H9 (cell line): ENCODE data around the gene TMEM271. TPM values are rescaled to one million over a fixed set of nuclear protein-coding genes. Genes with fewer than 3 reads are reported as not detected.

Experiments
- DNase-seq: peaks from one replicate; pipeline ENCODE4 v3.0.0-alpha.2; 2017
- H2AFZ ChIP-seq: one replicate; pipeline ENCODE4 v1.6.1; 2013; ENCODE audit warnings: mild to moderate bottlenecking, low read length, control low read depth, moderate library complexity
- H2AK5ac ChIP-seq: 2 replicates; pipeline ENCODE4 v1.6.1; 2013; ENCODE audit warnings: low read length, control low read depth, mixed read lengths; ENCODE audit not compliant: insufficient read length
- H2BK120ac ChIP-seq: one replicate; pipeline ENCODE4 v1.6.1; 2013; ENCODE audit warnings: low read depth, mild to moderate bottlenecking, low read length, control low read depth, inconsistent platforms; ENCODE audit not compliant: poor library complexity, severe bottlenecking
- H2BK12ac ChIP-seq: 2 replicates; pipeline ENCODE4 v1.6.1; 2013; ENCODE audit warnings: low read length, control low read depth, mixed read lengths, low read depth; ENCODE audit not compliant: insufficient read length
- H2BK15ac ChIP-seq: 2 replicates; pipeline ENCODE4 v1.6.1; 2013; ENCODE audit warnings: low read depth, low read length, control low read depth
- H2BK20ac ChIP-seq: one replicate; pipeline ENCODE4 v1.6.1; 2013; ENCODE audit warnings: low read depth, mild to moderate bottlenecking, low read length, control low read depth, inconsistent platforms; ENCODE audit not compliant: poor library complexity, severe bottlenecking
- H2BK5ac ChIP-seq: 2 replicates; pipeline ENCODE4 v1.6.1; 2013; ENCODE audit warnings: low read length, control low read depth, mixed read lengths; ENCODE audit not compliant: insufficient read length
- H3K14ac ChIP-seq: 2 replicates; pipeline ENCODE4 v1.6.1; 2013; ENCODE audit warnings: low read length, control low read depth; ENCODE audit not compliant: insufficient read depth
- H3K18ac ChIP-seq: 2 replicates; pipeline ENCODE4 v1.6.1; 2013; ENCODE audit warnings: low read depth, mild to moderate bottlenecking, mixed read lengths, low read length, control low read depth; ENCODE audit not compliant: insufficient read length
- H3K23ac ChIP-seq: 2 replicates; pipeline ENCODE4 v1.6.1; 2013; ENCODE audit warnings: low read length, control low read depth, mixed read lengths, low read depth; ENCODE audit not compliant: insufficient read length
- H3K23me2 ChIP-seq: 2 replicates; pipeline ENCODE4 v1.6.1; 2013; ENCODE audit warnings: low read depth, mild to moderate bottlenecking, mixed read lengths, low read length, control low read depth; ENCODE audit not compliant: insufficient read length, poor library complexity, severe bottlenecking
- H3K27ac ChIP-seq: 2 replicates; pipeline ENCODE4 v1.5.1; 2013; ENCODE audit warnings: low read length, control low read depth, mixed read lengths, low read depth; ENCODE audit not compliant: insufficient read length
- H3K27me3 ChIP-seq: 2 replicates; pipeline ENCODE4 v1.6.1; 2013; ENCODE audit warnings: low read length, control low read depth, inconsistent platforms; ENCODE audit not compliant: insufficient read depth
- H3K4ac ChIP-seq: 2 replicates; pipeline ENCODE4 v1.6.1; 2013; ENCODE audit warnings: low read depth, mild to moderate bottlenecking, control low read depth, inconsistent platforms, low read length, moderate library complexity
- H3K4me1 ChIP-seq: 2 replicates; pipeline ENCODE4 v1.6.1; 2013; ENCODE audit warnings: low read length, control low read depth, inconsistent platforms; ENCODE audit not compliant: insufficient read depth
- H3K4me2 ChIP-seq: 2 replicates; pipeline ENCODE4 v1.6.1; 2013; ENCODE audit warnings: low read length, control low read depth, mixed read lengths; ENCODE audit not compliant: insufficient read length, insufficient read depth
- H3K56ac ChIP-seq: 2 replicates; pipeline ENCODE4 v1.6.1; 2013; ENCODE audit warnings: low read depth, mild to moderate bottlenecking, mixed read lengths, low read length, control low read depth; ENCODE audit not compliant: insufficient read length
- H3K79me1 ChIP-seq: 2 replicates; pipeline ENCODE4 v1.6.1; 2013; ENCODE audit warnings: low read depth, mild to moderate bottlenecking, moderate library complexity, low read length, control low read depth, inconsistent platforms; ENCODE audit not compliant: insufficient read depth, poor library complexity, severe bottlenecking
- H3K79me2 ChIP-seq: 2 replicates; pipeline ENCODE4 v1.6.1; 2013; ENCODE audit warnings: low read length, control low read depth, inconsistent platforms; ENCODE audit not compliant: insufficient read depth
- H3K9ac ChIP-seq: 2 replicates; pipeline ENCODE4 v1.6.1; 2013; ENCODE audit warnings: low read length, control low read depth, mixed read lengths; ENCODE audit not compliant: insufficient read length; ENCODE audit errors: extremely low read depth
- H3K9me3 ChIP-seq: one replicate; pipeline ENCODE4 v1.6.1; 2013; ENCODE audit warnings: low read depth, low read length, inconsistent platforms; ENCODE audit not compliant: control insufficient read depth
- H3T11ph ChIP-seq: one replicate; pipeline ENCODE4 v1.6.1; 2013; ENCODE audit warnings: mild to moderate bottlenecking, low read length, control low read depth, inconsistent platforms
- H4K20me1 ChIP-seq: one replicate; pipeline ENCODE4 v1.6.1; 2013; ENCODE audit not compliant: control insufficient read depth, insufficient read length, insufficient read depth
- H4K5ac ChIP-seq: 2 replicates; pipeline ENCODE4 v1.6.1; 2013; ENCODE audit warnings: low read depth, mild to moderate bottlenecking, mixed read lengths, low read length, control low read depth; ENCODE audit not compliant: insufficient read length
- H4K8ac ChIP-seq: replicated peaks from 2 replicates; pipeline ENCODE4 v1.6.1; 2013; ENCODE audit warnings: low read length, control low read depth, mixed read lengths, low read depth; ENCODE audit not compliant: insufficient read length
- H4K91ac ChIP-seq: 2 replicates; pipeline ENCODE4 v1.6.1; 2013; ENCODE audit warnings: low read depth, mild to moderate bottlenecking, moderate library complexity, mixed read lengths, low read length, control low read depth; ENCODE audit not compliant: insufficient read length
- H3K27ac Mint-ChIP-seq, 3 experiments: 2 replicates in 2 of 3; 3 replicates in 1 of 3; pipeline ENCODE4 v1.8.0; 2020 to 2021; ENCODE audit warnings: mixed read lengths in 3 of 3, mild to moderate bottlenecking in 1 of 3, moderate library complexity in 1 of 3
- H3K27me3 Mint-ChIP-seq: 2 replicates; pipeline ENCODE4 v1.8.0; 2021; ENCODE audit warnings: low read depth, mild to moderate bottlenecking, moderate library complexity, mixed read lengths
- H3K36me3 Mint-ChIP-seq, 3 experiments: 2 replicates in 2 of 3; 3 replicates in 1 of 3; pipeline ENCODE4 v1.8.0; 2020 to 2021; ENCODE audit warnings: low read depth in 3 of 3, mixed read lengths in 3 of 3; ENCODE audit not compliant: insufficient read depth in 1 of 3
- H3K4me1 Mint-ChIP-seq, 2 experiments: 2 replicates each; pipeline ENCODE4 v1.8.0; 2020; ENCODE audit warnings: mixed read lengths in 2 of 2
- H3K4me3 Mint-ChIP-seq, 2 experiments: 2 replicates in 1 of 2; 3 replicates in 1 of 2; pipeline ENCODE4 v1.8.0; 2020 to 2021; ENCODE audit warnings: mild to moderate bottlenecking in 2 of 2, mixed read lengths in 2 of 2, moderate library complexity in 1 of 2
- H3K9me3 Mint-ChIP-seq, 2 experiments: 2 replicates in 1 of 2; 3 replicates in 1 of 2; pipeline ENCODE4 v1.8.0; 2020; ENCODE audit warnings: mild to moderate bottlenecking in 2 of 2, mixed read lengths in 2 of 2, moderate library complexity in 1 of 2
- WGBS: extraction: QIAGEN DNeasy Blood & Tissue Kit; methylation state at CpG from one replicate; pipeline ENCODE4 v1.1.7; 2013; ENCODE audit warnings: missing lambda C conversion rate, low lambda C conversion rate, mixed read lengths; ENCODE audit not compliant: insufficient read length; ENCODE audit errors: extremely low coverage; 5-methylcytosine and 5-hydroxymethylcytosine counted together
- total RNA-seq: library from RNA; stranded (reverse); gene quantifications from 2 replicates; pipeline ENCODE4 v1.2.1, GENCODE V29; 2021
- TF ChIP-seq, protein P1 (sequence below): fragments of 200-600 bp; sonication (generic); conservative IDR thresholded peaks from 3 replicates; pipeline ENCODE4 v1.8.0; 2021; ENCODE audit warnings: antibody characterized with exemption, mild to moderate bottlenecking

The TMEM271 gene
- total RNA-seq, 1 experiment from 2014 or later, result 0.09 TPM

DNA sequence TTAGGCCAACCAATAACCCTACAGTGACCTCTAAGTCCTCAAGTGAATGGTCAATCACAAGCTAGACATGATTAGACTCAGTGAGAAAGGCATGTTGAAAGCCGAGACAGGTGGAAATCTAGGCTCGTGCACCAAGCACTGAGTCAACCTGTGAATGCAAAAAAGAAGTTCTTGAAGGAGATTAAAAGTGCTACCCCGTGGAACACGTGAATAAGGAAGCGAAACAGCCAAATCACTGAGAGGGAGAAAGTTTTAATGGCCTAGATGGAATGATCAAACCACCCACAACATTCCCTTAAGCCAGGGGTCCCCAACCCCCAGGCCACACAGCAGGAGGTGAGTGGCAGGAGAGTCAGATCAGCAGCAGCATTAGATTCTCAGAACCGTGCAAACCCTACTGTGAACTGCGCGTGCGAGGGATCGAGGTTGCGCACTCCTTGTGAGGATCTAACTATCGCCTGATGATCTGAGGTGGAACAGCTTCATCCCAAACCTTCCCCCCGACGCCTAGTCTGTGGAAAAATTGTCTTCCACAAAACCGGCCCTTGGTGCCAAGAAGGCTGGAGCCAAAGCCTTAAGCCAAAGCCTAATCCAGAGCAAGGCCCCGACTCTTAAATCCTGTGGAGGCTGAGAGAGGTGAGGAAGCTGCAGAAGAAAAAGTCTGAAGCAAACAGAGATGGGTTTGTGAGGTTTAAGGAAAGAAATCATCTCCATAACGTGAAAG is 29.8 kb upstream of the TMEM271 start:
- no peak for DNase-seq
- Histone ChIP-seq H3K79me2 (no peaks in the 10 kb centered on the region), H3K9me3 (no peaks in the 10 kb centered on the region), H3K79me1 (no peaks in the 10 kb centered on the region), H3K56ac (no peak overlapping the region), H3K4ac (no peak overlapping the region), H2BK20ac (no peak overlapping the region), H4K20me1 (peaks cover 3% of the 10 kb centered on the region), H3K27me3 (no peaks in the 10 kb centered on the region; the same call in 1 of the 2 replicates), H4K5ac (no peak overlapping the region), H3K23me2 (no peaks in the 10 kb centered on the region), H3K4me2 (no peak overlapping the region), H4K91ac (no peak overlapping the region), H3K23ac (no peak overlapping the region), H3K27ac (no peak overlapping the region), H2BK120ac (no peak overlapping the region), H3K4me1 (no peaks in the 10 kb centered on the region), H2BK15ac (no peak overlapping the region), H2BK5ac (no peak overlapping the region), H3K18ac (no peak overlapping the region), H2AFZ (no peak overlapping the region), H3K9ac (no peak overlapping the region), H2BK12ac (no peak overlapping the region), H3T11ph (no peak overlapping the region), H4K8ac (no peak overlapping the region), H3K14ac (no peak overlapping the region), H2AK5ac (no peak overlapping the region)
- Mint-ChIP-seq H3K9me3 (peaks cover 4 to 5% of the 10 kb centered on the region in 2 experiments; a peak in 3 of 5 replicates), H3K27ac (no peak overlapping the region), H3K4me3 (no peak overlapping the region), H3K4me1 (peaks cover 2 to 9% of the 10 kb centered on the region in 2 experiments; a peak in 2 of 4 replicates), H3K36me3 (no peaks in the 10 kb centered on the region), H3K27me3 (peaks cover 42% of the 10 kb centered on the region)
- no CpG with 5 or more reads among the region's 17 CpGs for WGBS
- TF ChIP-seq, protein P1, sequence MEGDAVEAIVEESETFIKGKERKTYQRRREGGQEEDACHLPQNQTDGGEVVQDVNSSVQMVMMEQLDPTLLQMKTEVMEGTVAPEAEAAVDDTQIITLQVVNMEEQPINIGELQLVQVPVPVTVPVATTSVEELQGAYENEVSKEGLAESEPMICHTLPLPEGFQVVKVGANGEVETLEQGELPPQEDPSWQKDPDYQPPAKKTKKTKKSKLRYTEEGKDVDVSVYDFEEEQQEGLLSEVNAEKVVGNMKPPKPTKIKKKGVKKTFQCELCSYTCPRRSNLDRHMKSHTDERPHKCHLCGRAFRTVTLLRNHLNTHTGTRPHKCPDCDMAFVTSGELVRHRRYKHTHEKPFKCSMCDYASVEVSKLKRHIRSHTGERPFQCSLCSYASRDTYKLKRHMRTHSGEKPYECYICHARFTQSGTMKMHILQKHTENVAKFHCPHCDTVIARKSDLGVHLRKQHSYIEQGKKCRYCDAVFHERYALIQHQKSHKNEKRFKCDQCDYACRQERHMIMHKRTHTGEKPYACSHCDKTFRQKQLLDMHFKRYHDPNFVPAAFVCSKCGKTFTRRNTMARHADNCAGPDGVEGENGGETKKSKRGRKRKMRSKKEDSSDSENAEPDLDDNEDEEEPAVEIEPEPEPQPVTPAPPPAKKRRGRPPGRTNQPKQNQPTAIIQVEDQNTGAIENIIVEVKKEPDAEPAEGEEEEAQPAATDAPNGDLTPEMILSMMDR, result no peak
